ENCODE results near the gene RNF167. TPM values are rescaled to one million over a fixed set of nuclear protein-coding genes. Genes with fewer than 3 reads are reported as not detected.

RNF167 gene
- polyA plus RNA-seq, 1 experiment = 63.1 TPM

GRCh38 chr17:4948166-4948930, 8.3 kb downstream of the RNF167 start, which contains the start of gene PFN1:
Gene PFN1 (minus strand): TSS chr17:4948530. CDS start chr17:4948394, 136 bp downstream.
- ChIA-PET CTCF (no interaction called here), POLR2A (interaction anchor here (0.6 to 9.1 kb wide), 4 partner anchors 9 to 88 kb away, joined by 4 to 128 read pairs (median 14); partner anchors contain the start of genes INCA1, KIF1C, RNF167 and SLC25A11)
- Histone ChIP-seq H3K9me3 (ENCODE audit: control insufficient read depth, insufficient read depth, low read length) (peaks cover 3% of the 10 kb centered on the region; the same call in 1 of the 2 replicates), H3K4me3 (ENCODE audit: low read depth, low read length) (peak within 1 kb of the TSS; percentile 99), H3K27ac (ENCODE audit: low read depth, low read length) (peak within 1 kb of the TSS; percentile 93), H3K27me3 (ENCODE audit: control insufficient read depth, insufficient read depth, low read length) (no peaks in the 10 kb centered on the region)
- TF ChIP-seq, protein P1, sequence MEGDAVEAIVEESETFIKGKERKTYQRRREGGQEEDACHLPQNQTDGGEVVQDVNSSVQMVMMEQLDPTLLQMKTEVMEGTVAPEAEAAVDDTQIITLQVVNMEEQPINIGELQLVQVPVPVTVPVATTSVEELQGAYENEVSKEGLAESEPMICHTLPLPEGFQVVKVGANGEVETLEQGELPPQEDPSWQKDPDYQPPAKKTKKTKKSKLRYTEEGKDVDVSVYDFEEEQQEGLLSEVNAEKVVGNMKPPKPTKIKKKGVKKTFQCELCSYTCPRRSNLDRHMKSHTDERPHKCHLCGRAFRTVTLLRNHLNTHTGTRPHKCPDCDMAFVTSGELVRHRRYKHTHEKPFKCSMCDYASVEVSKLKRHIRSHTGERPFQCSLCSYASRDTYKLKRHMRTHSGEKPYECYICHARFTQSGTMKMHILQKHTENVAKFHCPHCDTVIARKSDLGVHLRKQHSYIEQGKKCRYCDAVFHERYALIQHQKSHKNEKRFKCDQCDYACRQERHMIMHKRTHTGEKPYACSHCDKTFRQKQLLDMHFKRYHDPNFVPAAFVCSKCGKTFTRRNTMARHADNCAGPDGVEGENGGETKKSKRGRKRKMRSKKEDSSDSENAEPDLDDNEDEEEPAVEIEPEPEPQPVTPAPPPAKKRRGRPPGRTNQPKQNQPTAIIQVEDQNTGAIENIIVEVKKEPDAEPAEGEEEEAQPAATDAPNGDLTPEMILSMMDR (IDR thresholded peaks at IDR 0.05; ENCODE audit: low read depth, low read length) = no peak
- DNase-seq (ENCODE audit: low read depth, low spot score) = peak; percentile 83

- Histone ChIP-seq H3K27me3 (ENCODE audit: control insufficient read depth, insufficient read depth, low read length) (no peaks in the 10 kb centered on the region), H3K9me3 (ENCODE audit: control insufficient read depth, insufficient read depth, low read length) (peaks cover 3% of the 10 kb centered on the region; the same call in 1 of the 2 replicates), H3K27ac (ENCODE audit: low read depth, low read length) (peak overlapping the region; percentile 91), H3K4me3 (ENCODE audit: low read depth, low read length) (peak overlapping the region; percentile 99)
- DNase-seq (ENCODE audit: low read depth, low spot score) = no peak
- POLR2A ChIA-PET = interaction anchor here (1.8 to 9.1 kb wide), 3 partner anchors 9 to 49 kb away, joined by 11 to 128 read pairs (median 18); partner anchors contain the start of genes INCA1, KIF1C, RNF167 and SLC25A11
- CTCF ChIA-PET = no interaction called here
- TF ChIP-seq, protein P1 (IDR thresholded peaks at IDR 0.05; ENCODE audit: low read depth, low read length) = no peak
Observed at GRCh38 chr17:4948931-4949320, 8.9 kb downstream of the RNF167 start.

DNA sequence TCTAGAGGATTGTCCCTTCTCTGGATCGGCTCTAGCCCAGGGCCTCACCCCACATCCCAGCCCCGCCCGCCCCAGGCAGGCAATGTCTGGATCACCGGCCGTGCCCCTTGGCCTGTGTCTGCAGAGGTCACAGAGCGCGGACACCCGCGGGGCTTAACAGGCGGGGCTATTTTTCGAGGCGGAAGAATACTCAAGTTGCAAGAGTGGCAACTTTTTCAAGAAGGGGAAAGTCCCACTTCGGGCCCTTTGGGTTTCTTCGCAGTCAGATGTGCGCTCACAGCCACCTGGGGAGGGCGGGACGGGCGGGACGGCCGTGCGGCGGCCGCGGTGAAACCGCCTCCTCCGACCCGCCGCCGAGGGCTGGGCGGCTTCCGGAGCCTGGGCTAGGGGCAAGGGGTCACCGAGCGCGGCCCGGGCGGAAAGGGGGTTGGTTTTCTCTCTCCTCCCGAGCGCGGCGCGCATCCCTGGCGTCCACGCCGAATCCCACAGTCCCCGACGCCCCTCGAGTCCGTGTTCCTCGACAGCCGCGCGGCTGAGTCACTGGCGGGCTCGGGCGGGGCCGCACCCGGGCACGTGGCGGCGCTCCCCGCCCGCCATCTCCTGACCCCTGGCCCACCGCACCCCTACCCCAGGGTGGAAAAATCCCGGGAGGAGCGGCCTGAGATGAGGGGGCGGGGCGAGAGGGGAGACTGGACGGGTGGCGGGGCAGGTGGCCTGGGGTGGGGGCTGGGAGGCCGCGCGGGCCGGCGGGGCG, 9.4 kb downstream of the RNF167 start:
- peaks cover 3% of the 10 kb centered on the region; the same call in 1 of the 2 replicates for H3K9me3 ChIP-seq (ENCODE audit: control insufficient read depth, insufficient read depth, low read length)
- peak overlapping the region; percentile 99 for H3K4me3 ChIP-seq (ENCODE audit: low read depth, low read length)
- no peaks in the 10 kb centered on the region for H3K27me3 ChIP-seq (ENCODE audit: control insufficient read depth, insufficient read depth, low read length)
- TF ChIP-seq, protein P1 (IDR thresholded peaks at IDR 0.05; ENCODE audit: low read depth, low read length) = no peak
- POLR2A ChIA-PET = interaction anchor here (1.1 to 9.1 kb wide), 3 partner anchors 10 to 49 kb away, joined by 3 to 128 read pairs (median 18); partner anchors contain the start of genes KIF1C, RNF167, SLC25A11 and SPAG7
- H3K27ac ChIP-seq (ENCODE audit: low read depth, low read length) = peak overlapping the region; percentile 91
- CTCF ChIA-PET = no interaction called here
- DNase-seq (ENCODE audit: low read depth, low spot score) = no peak

- H3K27ac ChIP-seq (ENCODE audit: low read depth, low read length) = peak overlapping the region; percentile 91
- ChIA-PET CTCF (no interaction called here), POLR2A (interaction anchor here (1.1 to 9.1 kb wide), 3 partner anchors 11 to 48 kb away, joined by 3 to 128 read pairs (median 18); partner anchors contain the start of genes KIF1C, RNF167, SLC25A11 and SPAG7)
- H3K27me3 ChIP-seq (ENCODE audit: control insufficient read depth, insufficient read depth, low read length) = no peaks in the 10 kb centered on the region
- H3K4me3 ChIP-seq (ENCODE audit: low read depth, low read length) = peak overlapping the region; percentile 48
- TF ChIP-seq, protein P1 (IDR thresholded peaks at IDR 0.05; ENCODE audit: low read depth, low read length) = no peak
- H3K9me3 ChIP-seq (ENCODE audit: control insufficient read depth, insufficient read depth, low read length) = peaks cover 3% of the 10 kb centered on the region; the same call in 1 of the 2 replicates
- DNase-seq (ENCODE audit: low read depth, low spot score) = no peak
Observed at GRCh38 chr17:4950075-4950745, 10.1 kb downstream of the RNF167 start.

All from AG04450 (cell line).